T47D (cell line): ENCODE data around the gene NCR2.

Experiments used
- DNase-seq, 2 experiments: peaks; one replicate each; pipeline versions ENCODE4 v3.0.0 to v3.0.0-alpha.2; 2011 to 2012; ENCODE audit warnings: low read depth in 1 of 2, low spot score in 1 of 2
- JUND ChIP-seq: IDR thresholded peaks from 2 replicates; pipeline ENCODE4 v1.6.1; 2012; ENCODE audit warnings: low read depth
- in situ Hi-C: cut with HindIII; loops from 2 replicates; pipeline ENCODE4 v1.10.0; 2016; ENCODE audit warnings: low sequenced_read_pairs, low pct_unique_long_range_greater_than_20kb

The NCR2 gene

DNA sequence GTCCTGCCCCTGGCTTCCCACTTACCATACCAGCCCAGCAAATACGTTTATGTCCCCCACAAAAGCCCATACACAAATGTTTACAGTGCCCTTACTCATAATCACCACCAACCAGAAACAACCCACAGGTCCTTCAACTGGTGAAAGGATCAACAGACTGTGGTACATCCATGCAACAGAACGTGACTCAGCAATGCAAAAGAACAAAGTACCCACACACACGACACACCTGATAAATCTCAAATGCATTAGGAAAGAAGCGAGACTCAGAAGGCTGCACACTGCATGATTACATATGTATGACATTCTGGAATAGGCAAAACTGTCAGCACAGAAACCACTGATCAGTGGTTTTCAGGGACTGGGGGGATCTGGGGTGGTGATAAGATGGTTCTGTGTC is 20.5 kb downstream of the NCR2 start:
- DNase-seq: no peak
- no peak for TF ChIP-seq JUND
- in situ Hi-C loops: no loop called here

DNA sequence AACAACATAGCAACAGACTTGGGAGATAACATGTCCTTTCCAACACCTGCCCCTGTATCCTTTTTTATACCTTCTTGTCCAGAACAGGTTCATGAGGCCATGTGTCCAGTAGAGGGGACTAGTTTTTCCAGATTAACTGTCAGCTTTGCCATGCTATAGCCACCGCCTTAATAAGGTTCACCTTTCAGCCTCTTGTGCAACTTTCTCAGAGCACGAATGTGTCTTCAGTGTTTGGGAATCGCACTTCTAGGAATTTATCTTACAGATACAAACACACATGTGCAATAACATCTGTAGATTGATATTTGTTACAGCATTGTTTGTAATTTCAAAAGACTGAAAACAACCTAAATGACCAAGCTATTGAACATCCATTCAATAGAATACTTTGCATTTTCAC is 21.4 kb downstream of the NCR2 start:
- DNase-seq: peak in 1 of 2 experiments; percentile 45
- in situ Hi-C loops: no loop called here
- no peak for TF ChIP-seq JUND

- in situ Hi-C loops: no loop called here
- DNase-seq: no peak
- no peak for TF ChIP-seq JUND
Observed at GRCh38 chr6:41358503-41358902, 23.1 kb downstream of the NCR2 start.

- in situ Hi-C loops: no loop called here
- TF ChIP-seq JUND: no peak
- DNase-seq: no peak
Observed at GRCh38 chr6:41359617-41360313, 24.4 kb downstream of the NCR2 start.

DNA sequence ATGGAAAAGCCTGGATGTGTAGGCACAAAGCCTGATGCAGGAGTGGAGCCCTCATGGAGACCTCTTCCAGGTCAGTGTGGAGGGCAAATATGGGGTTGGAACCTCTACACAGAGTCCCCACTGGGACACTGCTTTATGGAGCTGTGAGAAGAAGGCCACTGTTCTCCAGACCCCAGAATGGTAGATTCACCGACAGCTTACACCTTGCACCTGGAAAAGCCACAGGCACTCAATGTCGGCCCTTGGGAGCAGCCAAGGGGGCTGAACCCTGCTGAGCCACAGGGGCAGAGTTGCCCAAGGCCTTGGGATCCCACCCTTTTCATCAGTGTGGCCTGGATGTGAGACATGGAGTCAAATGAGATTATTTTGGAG is 24.9 kb downstream of the NCR2 start:
- in situ Hi-C loops: no loop called here
- no peak for TF ChIP-seq JUND

GRCh38 chr6:41366150-41366549 is 30.7 kb downstream of the NCR2 start:
- DNase-seq: no peak
- in situ Hi-C loops: no loop called here

More for the DNA sequence above, 24.9 kb downstream of the NCR2 start:
- no peak for DNase-seq

DNA sequence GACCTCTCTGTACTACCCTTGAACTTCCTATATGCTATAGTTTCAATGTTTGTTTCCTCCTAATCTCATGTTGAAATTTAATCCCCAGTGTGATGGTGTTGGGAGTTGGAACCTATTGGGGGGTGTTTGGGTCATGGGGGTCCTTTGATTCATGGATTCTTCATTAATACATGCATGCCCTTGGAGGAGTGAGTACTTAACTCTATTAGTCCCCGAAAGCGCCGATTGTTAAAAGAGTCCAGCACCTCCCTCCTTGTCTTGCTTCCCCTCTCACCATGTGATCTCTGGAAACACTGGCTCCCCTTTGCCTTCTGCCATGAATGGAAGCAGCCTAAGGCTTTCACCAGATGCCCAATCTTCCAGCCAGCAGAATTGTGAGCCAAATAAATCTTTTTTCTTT is 31.7 kb downstream of the NCR2 start:
- no peak for DNase-seq
- in situ Hi-C loops: no loop called here
- TF ChIP-seq JUND: no peak

More at GRCh38 chr6:41366150-41366549, 30.7 kb downstream of the NCR2 start:
- no peak for TF ChIP-seq JUND

- in situ Hi-C loops: no loop called here
- peak; percentile 62 to 76 for DNase-seq
- TF ChIP-seq JUND: no peak
Observed at GRCh38 chr6:41367700-41368099, 32.3 kb downstream of the NCR2 start.

DNA sequence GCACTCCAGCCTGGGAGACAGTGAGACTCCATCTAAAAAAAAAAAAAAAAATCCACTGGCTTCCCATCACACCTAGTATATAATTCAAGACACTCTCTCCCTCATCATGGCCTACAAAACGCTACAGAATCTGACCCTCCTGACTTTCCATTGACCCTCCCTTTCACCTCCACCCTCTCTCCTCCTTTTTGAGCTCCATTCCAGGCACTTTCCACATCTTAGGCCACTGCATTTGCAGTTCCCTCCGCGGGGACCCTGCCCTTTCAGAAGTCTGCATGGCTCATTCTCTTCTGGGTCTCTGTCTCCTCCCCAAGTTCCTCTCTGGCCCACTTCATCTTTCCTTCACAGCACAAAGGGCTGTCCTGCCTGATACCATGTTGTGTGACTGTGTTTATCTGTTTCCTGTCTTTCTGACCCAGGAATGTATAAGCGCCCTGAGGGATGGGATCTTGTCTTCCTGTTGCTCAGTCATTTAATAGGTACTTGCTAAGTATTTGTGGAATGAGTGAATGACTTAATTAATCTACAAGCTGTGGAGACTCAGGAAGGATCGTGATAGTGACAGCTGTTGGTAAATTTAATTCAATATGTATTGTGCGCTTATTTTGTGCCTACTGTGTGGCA is 35.2 kb downstream of the NCR2 start:
- no peak for TF ChIP-seq JUND
- in situ Hi-C loops: no loop called here
- no peak for DNase-seq

DNA sequence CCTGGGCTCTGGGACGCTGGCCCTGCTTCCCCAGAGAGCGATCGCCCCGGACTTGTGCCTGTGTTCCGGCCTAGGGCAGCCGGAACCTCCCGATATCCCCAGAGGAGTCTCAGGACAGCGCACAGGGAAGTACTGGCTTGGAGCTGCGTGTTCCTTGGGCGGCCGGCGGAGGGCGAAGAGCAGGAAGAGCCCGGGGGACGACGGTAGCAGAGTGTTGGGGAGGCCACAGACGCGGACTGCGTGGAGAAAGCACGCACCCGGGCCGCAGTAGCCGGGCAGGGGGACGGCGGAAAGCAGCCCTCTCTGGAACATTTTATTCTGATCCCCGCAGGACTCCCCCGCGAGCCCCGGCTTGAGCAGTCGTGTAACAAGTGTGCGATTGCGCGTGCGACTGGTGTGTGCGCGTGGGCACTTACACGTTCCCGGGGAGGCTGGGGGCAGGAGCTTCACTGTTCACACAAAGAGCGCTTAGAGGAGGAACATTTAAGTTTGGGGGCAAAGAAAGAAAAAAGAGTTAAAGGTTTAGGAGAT is 36.1 kb downstream of the NCR2 start:
- in situ Hi-C loops: no loop called here
- no peak for TF ChIP-seq JUND
- DNase-seq: peak; percentile 52 to 63

DNA sequence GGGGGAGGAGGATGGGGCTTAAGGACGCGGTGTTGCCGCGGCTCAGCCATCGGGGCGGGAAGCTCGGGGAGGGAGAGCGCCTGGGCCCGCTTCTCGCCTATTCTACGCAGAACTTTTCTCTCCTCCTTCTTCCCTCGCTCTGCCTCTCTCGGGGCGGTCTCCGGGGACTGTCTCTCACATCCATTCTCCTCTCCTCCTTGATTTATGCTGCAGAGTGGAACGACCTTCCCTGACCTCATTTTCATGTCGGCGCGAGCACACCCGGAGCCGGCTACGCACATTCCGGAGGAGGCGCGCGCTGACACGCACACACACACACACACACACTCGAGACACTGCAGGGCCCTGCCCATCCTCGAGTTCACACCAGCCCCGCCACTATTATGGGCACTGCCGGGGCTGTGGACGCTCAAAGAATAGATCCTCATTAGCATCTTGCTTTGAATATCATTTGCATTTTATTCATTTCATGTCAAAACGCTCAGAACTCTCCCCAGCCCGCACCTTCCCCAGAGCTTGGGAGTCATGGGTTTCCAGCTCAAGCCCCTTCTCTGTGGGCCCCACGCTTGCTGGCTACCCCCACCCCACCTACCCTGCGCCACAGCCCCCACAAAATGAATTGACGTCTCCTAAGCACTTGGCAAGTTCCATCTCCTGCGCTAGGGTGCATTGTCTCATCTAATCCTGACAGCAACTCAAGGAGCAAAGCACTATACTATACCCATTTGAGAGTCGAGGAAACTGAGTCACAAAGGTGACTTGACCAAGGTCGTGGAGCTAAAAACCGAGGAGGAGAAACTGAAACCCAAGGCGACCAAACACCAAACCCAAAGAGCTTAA is 36.8 kb downstream of the NCR2 start:
- no peak for TF ChIP-seq JUND
- DNase-seq: peak in 1 of 2 experiments; percentile 10
- in situ Hi-C loops: no loop called here

GRCh38 chr6:41372832-41373626 is 37.6 kb downstream of the NCR2 start:
- no peak for DNase-seq
- in situ Hi-C loops: no loop called here
- TF ChIP-seq JUND: no peak

DNA sequence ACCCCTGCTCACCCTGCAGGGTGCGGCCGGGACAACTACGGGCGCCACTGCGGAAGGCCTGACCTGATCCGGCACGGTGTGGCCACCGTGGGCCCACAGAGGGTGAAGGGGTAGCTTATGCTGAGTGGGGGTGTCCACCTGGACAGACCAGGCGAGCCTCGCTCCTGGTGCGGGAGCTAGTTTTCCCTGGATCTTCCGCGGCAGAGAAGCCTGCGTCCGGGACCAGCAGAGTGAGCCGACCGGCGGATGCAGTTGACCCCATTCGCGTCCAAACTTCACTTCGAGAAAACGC is 38.2 kb downstream of the NCR2 start:
- in situ Hi-C loops: no loop called here
- no peak for DNase-seq
- TF ChIP-seq JUND: no peak
